ENCODE data around the gene RNF141.

GRCh38 chr11:10514709-10515108 lies 26.3 kb downstream of the RNF141 start:
- TF ChIP-seq, protein P1, sequence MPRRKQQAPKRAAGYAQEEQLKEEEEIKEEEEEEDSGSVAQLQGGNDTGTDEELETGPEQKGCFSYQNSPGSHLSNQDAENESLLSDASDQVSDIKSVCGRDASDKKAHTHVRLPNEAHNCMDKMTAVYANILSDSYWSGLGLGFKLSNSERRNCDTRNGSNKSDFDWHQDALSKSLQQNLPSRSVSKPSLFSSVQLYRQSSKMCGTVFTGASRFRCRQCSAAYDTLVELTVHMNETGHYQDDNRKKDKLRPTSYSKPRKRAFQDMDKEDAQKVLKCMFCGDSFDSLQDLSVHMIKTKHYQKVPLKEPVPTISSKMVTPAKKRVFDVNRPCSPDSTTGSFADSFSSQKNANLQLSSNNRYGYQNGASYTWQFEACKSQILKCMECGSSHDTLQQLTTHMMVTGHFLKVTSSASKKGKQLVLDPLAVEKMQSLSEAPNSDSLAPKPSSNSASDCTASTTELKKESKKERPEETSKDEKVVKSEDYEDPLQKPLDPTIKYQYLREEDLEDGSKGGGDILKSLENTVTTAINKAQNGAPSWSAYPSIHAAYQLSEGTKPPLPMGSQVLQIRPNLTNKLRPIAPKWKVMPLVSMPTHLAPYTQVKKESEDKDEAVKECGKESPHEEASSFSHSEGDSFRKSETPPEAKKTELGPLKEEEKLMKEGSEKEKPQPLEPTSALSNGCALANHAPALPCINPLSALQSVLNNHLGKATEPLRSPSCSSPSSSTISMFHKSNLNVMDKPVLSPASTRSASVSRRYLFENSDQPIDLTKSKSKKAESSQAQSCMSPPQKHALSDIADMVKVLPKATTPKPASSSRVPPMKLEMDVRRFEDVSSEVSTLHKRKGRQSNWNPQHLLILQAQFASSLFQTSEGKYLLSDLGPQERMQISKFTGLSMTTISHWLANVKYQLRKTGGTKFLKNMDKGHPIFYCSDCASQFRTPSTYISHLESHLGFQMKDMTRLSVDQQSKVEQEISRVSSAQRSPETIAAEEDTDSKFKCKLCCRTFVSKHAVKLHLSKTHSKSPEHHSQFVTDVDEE (CRISPR knock-in tag; IDR thresholded peaks at IDR 0.05) = no peak
- TF ChIP-seq ZNF8 (CRISPR knock-in tag; IDR thresholded peaks at IDR 0.05) = no peak
- TF ChIP-seq ZC3H10 (CRISPR knock-in tag; IDR thresholded peaks at IDR 0.05) = no peak
- TF ChIP-seq RARB (CRISPR knock-in tag; IDR thresholded peaks at IDR 0.05) = no peak
- TF ChIP-seq ZNF565 (CRISPR knock-in tag; conservative IDR thresholded peaks at IDR 0.05; ENCODE audit: low read depth) = no peak
- no peak for TF ChIP-seq PATZ1 (CRISPR knock-in tag; IDR thresholded peaks at IDR 0.05; ENCODE audit: borderline replicate concordance)
- no peak for TF ChIP-seq POU6F1 (CRISPR knock-in tag; IDR thresholded peaks at IDR 0.05; ENCODE audit: borderline replicate concordance, low read depth)
- no peak for TF ChIP-seq CREB5 (CRISPR knock-in tag; IDR thresholded peaks at IDR 0.05; ENCODE audit: low read depth)
